ENCODE measurements around the gene HMSD.

- TF ChIP-seq CTCF (conservative IDR thresholded peaks at IDR 0.05; ENCODE audit: low read depth in 2 of 2): no peak
- no peak for TF ChIP-seq POLR2AphosphoS5 (IDR thresholded peaks at IDR 0.05; ENCODE audit: low read depth)
- no peak for TF ChIP-seq JUNB (IDR thresholded peaks at IDR 0.05; ENCODE audit: unreplicated experiment)
- TF ChIP-seq EZH2 (IDR thresholded peaks at IDR 0.05; ENCODE audit: low read depth, unreplicated experiment): no peak
- TF ChIP-seq, protein P1, sequence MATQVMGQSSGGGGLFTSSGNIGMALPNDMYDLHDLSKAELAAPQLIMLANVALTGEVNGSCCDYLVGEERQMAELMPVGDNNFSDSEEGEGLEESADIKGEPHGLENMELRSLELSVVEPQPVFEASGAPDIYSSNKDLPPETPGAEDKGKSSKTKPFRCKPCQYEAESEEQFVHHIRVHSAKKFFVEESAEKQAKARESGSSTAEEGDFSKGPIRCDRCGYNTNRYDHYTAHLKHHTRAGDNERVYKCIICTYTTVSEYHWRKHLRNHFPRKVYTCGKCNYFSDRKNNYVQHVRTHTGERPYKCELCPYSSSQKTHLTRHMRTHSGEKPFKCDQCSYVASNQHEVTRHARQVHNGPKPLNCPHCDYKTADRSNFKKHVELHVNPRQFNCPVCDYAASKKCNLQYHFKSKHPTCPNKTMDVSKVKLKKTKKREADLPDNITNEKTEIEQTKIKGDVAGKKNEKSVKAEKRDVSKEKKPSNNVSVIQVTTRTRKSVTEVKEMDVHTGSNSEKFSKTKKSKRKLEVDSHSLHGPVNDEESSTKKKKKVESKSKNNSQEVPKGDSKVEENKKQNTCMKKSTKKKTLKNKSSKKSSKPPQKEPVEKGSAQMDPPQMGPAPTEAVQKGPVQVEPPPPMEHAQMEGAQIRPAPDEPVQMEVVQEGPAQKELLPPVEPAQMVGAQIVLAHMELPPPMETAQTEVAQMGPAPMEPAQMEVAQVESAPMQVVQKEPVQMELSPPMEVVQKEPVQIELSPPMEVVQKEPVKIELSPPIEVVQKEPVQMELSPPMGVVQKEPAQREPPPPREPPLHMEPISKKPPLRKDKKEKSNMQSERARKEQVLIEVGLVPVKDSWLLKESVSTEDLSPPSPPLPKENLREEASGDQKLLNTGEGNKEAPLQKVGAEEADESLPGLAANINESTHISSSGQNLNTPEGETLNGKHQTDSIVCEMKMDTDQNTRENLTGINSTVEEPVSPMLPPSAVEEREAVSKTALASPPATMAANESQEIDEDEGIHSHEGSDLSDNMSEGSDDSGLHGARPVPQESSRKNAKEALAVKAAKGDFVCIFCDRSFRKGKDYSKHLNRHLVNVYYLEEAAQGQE (IDR thresholded peaks at IDR 0.05; ENCODE audit: unreplicated experiment): no peak
Measured at GRCh38 chr18:63903851-63904570, 45.1 kb upstream of the HMSD start.
